Adipocyte (in vitro differentiated cells): ENCODE data around the gene TYW1.
A peak's percentile ranks its signal among the peaks of the same experiment; 100 is the strongest.
"Not testable (repeated sequence)": the region's sequence is repeated elsewhere in the genome, so short reads cannot be mapped to it uniquely, and the experiment has no call there.

Source experiments
- DNase-seq: peaks from one replicate; pipeline ENCODE4 v3.0.0-alpha.2; 2015; ENCODE audit warnings: low read depth
- H3K27me3 ChIP-seq: replicated peaks from 2 replicates; pipeline ENCODE4 v1.7.0; 2013; ENCODE audit warnings: mild to moderate bottlenecking, low read length, moderate library complexity; ENCODE audit not compliant: control insufficient read depth, insufficient read depth
- H3K36me3 ChIP-seq: 2 replicates; pipeline ENCODE4 v1.7.0; 2013; ENCODE audit warnings: low read length, mild to moderate bottlenecking, moderate library complexity; ENCODE audit not compliant: control insufficient read depth, insufficient read depth, severe bottlenecking
- H3K4me1 ChIP-seq: 2 replicates; pipeline ENCODE4 v1.7.0; 2013; ENCODE audit warnings: mild to moderate bottlenecking, low read length, moderate library complexity; ENCODE audit not compliant: control insufficient read depth, insufficient read depth
- H3K4me3 ChIP-seq: 2 replicates; pipeline ENCODE4 v1.7.0; 2013; ENCODE audit warnings: mild to moderate bottlenecking, low read length, moderate library complexity
- H3K9ac ChIP-seq: 2 replicates; pipeline ENCODE4 v1.7.0; 2013; ENCODE audit warnings: mild to moderate bottlenecking, low read length, moderate library complexity
- H3K9me3 ChIP-seq: 2 replicates; pipeline ENCODE4 v1.7.0; 2013; ENCODE audit warnings: mild to moderate bottlenecking, low read length, moderate library complexity; ENCODE audit not compliant: control insufficient read depth

Gene TYW1

DNA sequence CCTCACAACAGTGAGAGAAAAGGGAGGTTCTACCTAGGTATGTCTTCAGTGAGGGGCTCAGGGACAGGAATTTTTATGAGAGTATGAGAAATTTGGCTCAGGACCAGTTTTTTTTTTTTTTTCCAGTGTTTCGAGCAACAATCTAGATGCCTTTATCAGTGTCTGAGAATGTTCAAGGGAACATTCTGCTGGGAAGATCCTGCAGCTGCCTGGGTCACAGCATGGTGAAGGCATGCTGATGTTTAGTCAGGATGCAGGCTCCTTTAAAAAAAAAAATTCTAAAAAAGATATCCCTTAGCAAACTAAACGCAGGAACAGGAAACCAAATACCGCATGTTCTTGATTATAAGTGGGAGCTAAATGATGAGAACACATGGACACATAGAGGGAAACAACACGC, 32.2 kb upstream of the TYW1 start:
- Histone ChIP-seq H3K4me1 (peaks cover 5% of the 10 kb centered on the region), H3K36me3 (peaks cover 12% of the 10 kb centered on the region), H3K9ac (no peak overlapping the region), H3K4me3 (no peak overlapping the region), H3K27me3 (no peaks in the 10 kb centered on the region), H3K9me3 (no peaks in the 10 kb centered on the region)
- peak; percentile 12 for DNase-seq

- Histone ChIP-seq H3K4me3 (no peak overlapping the region), H3K4me1 (peaks cover 5% of the 10 kb centered on the region), H3K36me3 (no peaks in the 10 kb centered on the region), H3K9ac (no peak overlapping the region), H3K9me3 (no peaks in the 10 kb centered on the region), H3K27me3 (no peaks in the 10 kb centered on the region)
- DNase-seq, result no peak
Observed at GRCh38 chr7:66967029-66967428, 29.6 kb upstream of the TYW1 start.

DNA sequence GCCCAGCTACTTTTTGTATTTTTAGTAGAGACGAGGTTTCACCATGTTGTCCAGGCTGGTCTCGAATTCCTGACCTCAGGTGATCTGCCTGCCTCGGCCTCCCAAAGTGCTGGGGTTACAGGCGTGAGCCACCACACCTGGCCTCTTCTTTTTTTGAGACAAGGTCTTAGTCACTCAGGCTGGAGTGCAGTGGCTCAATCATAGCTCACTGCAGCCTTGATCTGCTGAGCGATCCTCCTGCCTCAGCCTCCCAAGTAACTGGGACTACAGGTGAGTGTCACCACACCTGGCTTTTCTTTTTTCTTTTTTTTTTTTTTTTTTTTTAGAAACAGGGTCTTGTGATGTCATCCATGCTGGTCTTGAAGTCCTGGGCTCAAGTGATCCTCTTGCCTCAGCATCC, 27.6 kb upstream of the TYW1 start:
- H3K9ac ChIP-seq, H3K9me3 ChIP-seq, H3K4me1 ChIP-seq, H3K4me3 ChIP-seq, H3K27me3 ChIP-seq, DNase-seq, H3K36me3 ChIP-seq: not testable (repeated sequence)

DNA sequence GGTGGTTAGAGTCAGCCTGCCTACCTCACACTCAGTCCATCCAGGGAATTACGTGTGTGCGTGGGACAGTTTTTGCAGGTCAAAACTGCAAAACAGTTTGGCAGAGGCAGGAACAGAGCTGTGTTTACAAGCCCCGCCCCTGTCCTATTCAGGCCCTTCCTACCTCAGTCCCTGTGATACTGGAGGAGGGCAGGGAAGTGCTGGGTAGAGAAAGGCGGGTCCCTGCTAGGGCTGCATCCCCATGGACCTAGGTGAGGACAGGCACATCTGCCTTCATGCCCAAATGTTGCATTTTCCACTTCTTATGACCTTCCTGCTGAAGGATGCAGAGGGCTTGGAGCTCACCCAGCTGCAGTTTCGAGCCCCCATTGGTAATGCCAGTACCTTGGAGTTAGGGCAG, 26.3 kb upstream of the TYW1 start:
- Histone ChIP-seq H3K9ac (no peak overlapping the region), H3K4me3 (no peak overlapping the region), H3K4me1 (no peaks in the 10 kb centered on the region), H3K9me3 (no peaks in the 10 kb centered on the region), H3K27me3 (no peaks in the 10 kb centered on the region), H3K36me3 (no peaks in the 10 kb centered on the region)
- DNase-seq, result no peak

DNA sequence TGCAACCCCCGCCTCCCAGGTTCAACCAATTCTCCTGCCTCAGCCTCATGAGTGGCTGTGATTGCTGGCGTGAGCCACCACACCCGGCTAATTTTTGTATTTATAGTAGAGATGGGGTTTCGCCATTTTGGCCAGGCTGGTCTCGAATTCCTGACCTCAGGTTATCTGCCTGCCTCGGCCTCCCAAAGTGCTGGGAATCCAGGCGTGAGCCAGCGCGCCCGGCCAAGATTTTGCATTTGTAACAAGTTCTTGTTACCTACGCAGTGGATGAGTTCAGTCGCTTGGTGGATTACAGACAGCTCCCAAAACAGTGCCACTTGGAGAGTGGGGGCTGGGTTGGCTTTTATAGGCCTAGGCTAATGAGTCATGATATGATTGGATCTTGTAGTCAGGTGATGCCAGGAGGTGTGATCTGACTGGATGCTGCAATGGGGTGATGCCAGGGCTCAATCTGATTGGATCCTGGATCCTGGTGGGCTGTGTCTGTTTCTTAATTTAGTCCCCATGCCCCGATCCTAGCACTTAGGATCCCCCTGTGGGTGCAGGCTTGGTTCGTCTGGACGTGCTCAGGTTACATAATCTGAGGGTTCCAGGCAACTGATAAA, 21.5 kb upstream of the TYW1 start:
- H3K9me3 ChIP-seq, result peaks cover 2% of the 10 kb centered on the region
- H3K4me1 ChIP-seq, result no peaks in the 10 kb centered on the region
- H3K4me3 ChIP-seq, result no peak overlapping the region
- no peak overlapping the region for H3K9ac ChIP-seq
- no peak for DNase-seq
- no peaks in the 10 kb centered on the region for H3K36me3 ChIP-seq
- H3K27me3 ChIP-seq, result no peaks in the 10 kb centered on the region

GRCh38 chr7:66978312-66978711, 18.3 kb upstream of the TYW1 start:
- not testable (repeated sequence) for H3K36me3 ChIP-seq

GRCh38 chr7:66979013-66979412, 17.6 kb upstream of the TYW1 start:
- H3K4me1 ChIP-seq, H3K36me3 ChIP-seq, H3K4me3 ChIP-seq, H3K9me3 ChIP-seq, H3K9ac ChIP-seq, H3K27me3 ChIP-seq: not testable (repeated sequence)
- peak; percentile 15 for DNase-seq

More at GRCh38 chr7:66978312-66978711, 18.3 kb upstream of the TYW1 start:
- H3K9me3 ChIP-seq, H3K27me3 ChIP-seq, DNase-seq, H3K9ac ChIP-seq, H3K4me3 ChIP-seq, H3K4me1 ChIP-seq: not testable (repeated sequence)

DNA sequence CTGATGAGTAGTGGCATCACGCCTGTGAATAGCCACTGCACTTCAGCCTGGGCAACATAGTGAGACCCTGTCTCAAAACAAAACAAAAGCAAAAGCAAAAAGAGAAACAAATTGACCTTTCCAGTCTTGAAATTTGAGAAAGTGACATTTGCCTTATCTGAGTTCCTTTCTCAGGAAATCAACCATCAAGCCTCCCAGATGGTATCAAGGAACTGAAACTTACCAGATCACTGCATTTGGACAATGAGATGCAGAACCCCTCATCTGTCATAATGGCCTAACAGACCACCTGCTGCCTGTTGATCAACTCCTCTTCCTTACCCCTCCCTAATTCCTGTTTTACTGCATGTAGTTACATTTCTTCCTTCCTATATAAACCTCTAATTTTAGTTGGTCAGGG, 16.3 kb upstream of the TYW1 start:
- DNase-seq, H3K9me3 ChIP-seq, H3K9ac ChIP-seq, H3K4me3 ChIP-seq, H3K36me3 ChIP-seq, H3K27me3 ChIP-seq, H3K4me1 ChIP-seq: not testable (repeated sequence)

DNA sequence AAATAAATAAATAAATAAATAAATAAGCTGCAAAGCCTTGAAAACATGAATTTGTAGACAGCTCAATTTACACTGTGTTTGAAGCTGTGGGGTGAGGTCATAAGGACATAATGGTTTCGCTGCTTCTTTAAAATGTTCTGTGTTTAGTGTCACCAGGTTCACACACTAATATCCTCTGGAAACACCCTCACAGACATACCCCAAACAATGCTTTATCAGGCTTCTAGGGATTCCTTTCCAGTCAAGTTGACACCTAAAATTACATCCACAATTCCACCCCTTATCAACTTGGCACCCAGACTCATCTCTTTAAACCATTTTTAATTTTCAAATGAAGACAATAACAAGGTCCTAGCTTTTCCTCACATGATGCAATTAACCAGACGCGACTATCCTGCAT, 7.1 kb upstream of the TYW1 start:
- DNase-seq, H3K9me3 ChIP-seq, H3K4me1 ChIP-seq, H3K27me3 ChIP-seq, H3K9ac ChIP-seq, H3K4me3 ChIP-seq: not testable (repeated sequence)
- H3K36me3 ChIP-seq, result peaks cover 56% of the 10 kb centered on the region

DNA sequence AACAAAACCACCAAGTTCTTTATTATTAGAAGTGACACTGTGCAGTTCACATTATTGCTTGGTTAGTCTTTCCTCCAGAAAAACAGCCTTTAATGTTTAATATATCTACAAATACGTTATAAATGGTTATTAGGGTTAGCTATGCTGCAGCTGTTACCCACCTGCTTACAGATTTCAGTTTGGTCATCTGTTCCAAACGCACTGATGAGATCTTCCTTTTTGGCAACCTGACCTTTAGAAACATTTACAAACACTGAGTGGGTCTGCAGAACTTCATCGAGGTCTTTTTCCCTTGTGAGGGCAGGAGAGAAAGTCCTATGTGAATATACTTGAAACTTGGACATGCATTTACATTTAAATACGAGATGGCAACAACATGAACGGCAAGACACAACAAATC, 2.6 kb upstream of the TYW1 start:
- not testable (repeated sequence) for H3K27me3 ChIP-seq, H3K4me1 ChIP-seq, H3K9me3 ChIP-seq
- DNase-seq, result peak; percentile 6
- peak overlapping the region; percentile 84 for H3K4me3 ChIP-seq
- H3K36me3 ChIP-seq, result peaks cover 32% of the 10 kb centered on the region
- peak overlapping the region; percentile 96 for H3K9ac ChIP-seq

DNA sequence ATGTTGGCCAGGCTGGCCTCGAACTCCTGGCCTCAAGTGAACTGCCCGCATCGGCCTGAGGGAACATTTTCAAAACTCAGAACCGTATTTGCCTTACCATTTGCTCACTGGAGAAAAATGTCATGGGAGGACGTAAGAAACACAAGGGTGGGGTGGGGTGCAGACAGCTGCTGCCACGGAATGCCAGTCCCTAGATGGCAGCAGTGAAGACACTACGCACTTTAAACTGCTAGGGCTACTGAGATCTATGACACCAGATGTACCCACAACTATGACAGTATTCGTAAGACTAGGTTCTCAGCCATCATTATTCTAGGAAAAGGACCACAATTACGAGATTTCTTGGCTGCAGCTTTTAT, 2.0 kb upstream of the TYW1 start:
- H3K4me3 ChIP-seq, result peak overlapping the region; percentile 84
- H3K27me3 ChIP-seq, H3K4me1 ChIP-seq, H3K9me3 ChIP-seq: not testable (repeated sequence)
- H3K9ac ChIP-seq, result peak overlapping the region; percentile 96
- peaks cover 30% of the 10 kb centered on the region for H3K36me3 ChIP-seq
- peak; percentile 90 for DNase-seq

- peak within 1 kb of the TSS; percentile 93 for H3K4me3 ChIP-seq
- not testable (repeated sequence) for H3K9me3 ChIP-seq, H3K27me3 ChIP-seq
Observed at GRCh38 chr7:66995050-66995776, 1.4 kb upstream of the TYW1 start, which contains the start of gene SBDS. Gene SBDS, minus strand, starts transcription at chr7:66995586. Its CDS starts 169 bp downstream, at chr7:66995417.

More at GRCh38 chr7:66995050-66995776, 1.4 kb upstream of the TYW1 start, which contains the start of gene SBDS:
- DNase-seq, result peak; percentile 98
- peaks cover 26% of the 10 kb centered on the region for H3K36me3 ChIP-seq
- H3K4me1 ChIP-seq, result not testable (repeated sequence)
- peak within 1 kb of the TSS; percentile 96 for H3K9ac ChIP-seq
